Suppressor macrophage treated with lipopolysaccharide for 4 hours (primary cell): ENCODE measurements around the gene CFL2.
"Not testable (repeated sequence)": the region's sequence is repeated elsewhere in the genome, so short reads cannot be mapped to it uniquely, and the experiment has no call there.

ENCODE experiments used
- DNase-seq: peaks from one replicate; pipeline ENCODE4 v3.0.0-alpha.2; 2020

The CFL2 gene

DNA sequence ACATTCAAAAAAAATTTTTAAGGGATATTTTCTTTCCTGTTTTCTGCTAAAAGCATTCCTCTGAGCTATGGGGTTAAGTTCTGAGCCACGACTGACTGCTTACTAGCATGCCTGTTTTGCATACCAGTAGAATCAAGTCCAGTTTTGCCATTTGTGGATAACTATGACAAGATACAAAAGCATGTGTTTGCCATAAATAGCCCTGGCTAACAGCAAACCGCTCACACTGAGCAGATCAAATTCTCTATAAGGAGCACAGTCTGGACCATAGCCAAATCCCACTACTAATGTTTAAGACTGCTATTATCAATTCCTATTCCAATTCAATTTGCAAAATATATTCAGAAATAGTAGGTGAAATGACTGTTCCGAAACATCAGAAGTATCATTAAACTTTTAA lies 3.2 kb downstream of the CFL2 start:
- DNase-seq: no peak

DNA sequence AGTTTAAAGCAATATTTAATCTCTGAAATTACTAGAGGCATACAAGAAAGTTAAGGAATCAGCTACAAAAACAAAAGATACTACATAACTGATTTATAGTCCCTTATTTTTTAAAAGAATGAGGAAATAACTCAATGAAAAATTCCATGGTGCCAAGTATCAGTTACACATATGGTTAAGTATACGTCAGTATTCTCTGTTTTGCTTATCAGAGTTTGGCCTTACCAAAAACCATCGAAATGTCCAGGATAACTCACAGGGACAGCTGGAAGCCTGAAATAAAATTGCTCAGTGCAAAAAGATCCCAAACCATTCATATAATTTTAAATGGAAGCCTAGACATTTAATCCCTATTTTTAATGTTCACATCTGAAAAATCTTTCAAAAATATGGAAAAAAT lies 3.6 kb downstream of the CFL2 start:
- no peak for DNase-seq

DNA sequence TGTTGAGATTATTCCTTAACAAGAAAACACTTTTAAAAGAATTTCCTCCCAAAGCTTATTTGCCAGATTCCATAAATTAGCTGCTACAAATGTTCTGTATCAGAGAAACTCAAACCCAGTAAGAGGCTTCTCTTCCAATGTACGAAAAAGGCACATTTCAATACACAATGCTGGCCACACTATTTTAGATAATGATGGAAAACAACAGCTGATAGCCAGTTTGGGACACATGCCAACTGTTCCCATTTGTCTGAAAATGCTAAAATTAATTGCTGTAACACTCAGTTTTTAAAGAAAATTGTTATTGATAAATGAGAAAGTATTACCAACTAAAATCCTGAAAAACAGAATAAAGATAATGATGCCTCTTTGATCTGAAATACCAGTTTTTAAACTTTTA lies 4.4 kb downstream of the CFL2 start:
- no peak for DNase-seq

DNA sequence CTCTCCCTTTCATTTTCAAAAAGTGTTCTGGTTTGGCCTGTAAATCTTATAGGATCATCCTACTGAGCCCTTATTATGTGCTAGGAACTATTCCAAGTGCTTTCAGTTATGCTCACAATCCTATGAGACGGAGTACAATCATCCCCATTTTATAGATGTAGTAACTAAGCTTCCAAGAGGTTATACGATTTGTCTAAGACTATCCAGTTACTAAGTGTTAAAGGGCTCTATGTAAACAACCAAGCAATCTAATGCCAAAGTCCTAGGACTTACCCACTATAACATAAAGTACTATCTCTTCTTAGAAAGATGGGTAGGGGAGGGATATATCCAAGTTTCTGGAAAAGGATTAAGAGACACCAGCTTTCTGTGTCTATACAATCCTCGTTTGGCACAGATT lies 6.7 kb downstream of the CFL2 start:
- no peak for DNase-seq

DNA sequence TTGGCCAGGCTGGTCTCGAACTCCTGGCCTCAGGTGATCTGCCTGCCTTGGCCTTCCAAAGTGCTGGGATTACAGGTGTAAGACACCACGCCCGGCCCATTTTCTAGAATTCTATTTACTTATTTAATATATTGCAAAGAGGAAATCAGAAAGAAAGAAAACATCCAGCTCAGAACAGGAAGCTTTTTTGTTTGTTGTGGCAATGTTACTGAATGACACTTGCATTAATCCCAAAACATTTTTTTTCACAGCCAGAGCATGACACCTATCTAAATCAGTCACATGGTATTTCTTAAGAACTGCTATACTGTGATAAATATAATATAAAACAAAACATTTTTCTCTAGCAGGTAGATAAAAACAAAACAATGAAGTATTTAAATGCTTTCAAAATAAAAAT lies 12.6 kb downstream of the CFL2 start:
- DNase-seq: no peak

DNA sequence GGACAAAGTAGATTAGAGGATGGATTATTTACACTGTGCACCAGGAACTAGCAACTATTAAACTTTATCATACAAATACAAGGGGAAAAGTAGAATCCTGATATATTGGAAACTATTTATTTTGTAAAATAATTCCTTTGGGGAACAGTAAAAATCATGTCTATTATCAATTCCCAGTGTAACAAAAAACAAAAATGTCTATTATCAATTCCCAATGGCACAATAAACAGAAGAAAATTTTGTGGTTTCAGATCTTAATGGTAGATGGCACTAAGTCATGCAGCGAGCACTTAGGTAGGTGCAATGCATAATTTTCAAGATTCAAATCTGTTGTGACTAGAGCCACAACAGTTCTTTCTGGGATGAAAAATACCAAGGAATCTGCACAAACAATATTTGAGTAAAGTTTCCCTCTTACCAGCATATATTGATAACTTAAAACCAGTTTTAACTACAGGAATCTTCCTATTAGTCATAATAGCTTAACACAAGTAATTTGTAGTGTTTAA lies 13.7 kb downstream of the CFL2 start:
- DNase-seq: no peak

DNA sequence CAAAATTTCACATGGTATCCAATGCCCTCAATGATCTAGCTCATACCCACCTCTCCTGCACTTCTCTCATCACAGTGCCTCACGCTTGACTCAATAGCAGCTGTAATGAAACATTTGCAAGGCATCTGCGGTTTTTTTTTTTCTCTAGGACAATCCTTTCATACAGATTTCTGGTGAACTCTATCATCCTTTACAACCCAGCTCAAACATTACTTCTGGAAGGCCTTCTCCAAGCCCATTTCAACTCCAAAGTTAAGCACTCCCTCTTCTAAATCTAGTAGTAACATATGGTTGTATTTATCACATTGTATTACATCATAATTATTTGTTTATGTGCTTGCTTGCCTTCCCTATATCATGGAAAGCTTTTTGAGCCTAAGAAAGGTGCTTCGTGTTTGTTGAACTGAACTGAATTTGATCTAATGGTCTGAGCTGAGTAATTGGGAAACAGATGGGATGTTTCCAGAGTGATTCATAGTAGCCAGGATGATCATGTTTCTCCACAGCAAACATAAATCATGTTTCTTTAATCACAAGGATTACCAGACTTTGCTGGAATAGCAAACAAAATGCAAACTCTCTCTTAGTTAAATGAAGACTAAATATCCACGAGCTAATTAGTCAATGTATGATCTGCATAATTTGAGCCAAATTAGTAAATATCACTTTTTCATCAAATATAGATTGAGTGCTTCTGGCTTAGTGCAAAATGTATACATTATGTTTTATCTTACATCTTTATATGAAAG lies 14.3 kb downstream of the CFL2 start:
- no peak for DNase-seq

DNA sequence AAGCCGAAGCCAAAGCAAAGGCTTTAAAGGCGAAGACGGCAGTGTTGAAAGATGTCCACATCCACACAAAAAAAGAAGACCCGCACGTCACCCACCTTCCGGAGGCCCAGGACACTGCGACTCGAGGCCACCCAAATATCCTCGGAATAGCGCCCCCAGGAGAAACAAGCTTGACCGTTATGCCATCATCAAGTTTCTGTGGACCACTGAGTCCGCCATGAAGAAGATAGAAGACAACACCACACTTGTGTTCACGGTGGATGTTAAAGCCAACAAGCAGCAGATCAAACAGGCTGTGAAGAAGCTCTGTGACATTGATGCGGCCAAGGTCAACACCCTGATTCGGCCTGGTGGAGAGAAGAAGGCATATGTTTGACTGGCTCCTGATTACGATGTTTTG lies 20.2 kb downstream of the CFL2 start:
- not testable (repeated sequence) for DNase-seq

DNA sequence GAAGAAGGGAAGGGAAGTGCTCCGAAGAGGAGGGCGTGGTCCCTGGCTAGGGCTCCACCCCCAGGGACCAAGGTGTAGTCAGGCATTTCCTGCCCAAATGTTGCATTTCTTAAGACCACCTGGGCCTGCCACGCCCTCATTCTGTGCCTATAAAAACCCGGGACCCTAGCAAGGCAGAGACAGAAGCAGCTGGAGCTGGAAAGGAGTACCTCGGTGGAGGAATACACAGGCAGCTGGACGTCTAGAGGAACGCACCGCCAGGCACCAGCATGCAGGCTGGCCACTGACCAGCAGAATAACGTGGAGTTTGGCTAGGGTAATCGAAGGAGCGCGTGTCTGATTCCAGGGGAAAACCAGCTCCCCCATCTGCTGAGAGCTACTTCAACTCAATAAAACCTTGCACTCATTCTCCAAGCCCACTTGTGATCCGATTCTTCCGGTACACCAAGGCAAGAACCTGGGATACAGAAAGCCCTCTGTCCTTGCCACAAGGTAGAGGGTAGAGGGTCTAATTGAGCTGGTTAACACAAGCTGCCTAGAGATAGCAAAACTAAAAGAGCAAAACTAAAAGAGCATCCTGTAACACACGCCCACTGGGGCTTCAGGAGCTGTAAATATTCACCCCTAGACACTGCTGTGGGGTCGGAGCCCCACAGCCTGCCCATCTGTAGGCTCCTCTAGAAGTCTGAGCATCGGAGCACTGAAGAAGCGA lies 21.0 kb downstream of the CFL2 start:
- peak; percentile 13 for DNase-seq

DNA sequence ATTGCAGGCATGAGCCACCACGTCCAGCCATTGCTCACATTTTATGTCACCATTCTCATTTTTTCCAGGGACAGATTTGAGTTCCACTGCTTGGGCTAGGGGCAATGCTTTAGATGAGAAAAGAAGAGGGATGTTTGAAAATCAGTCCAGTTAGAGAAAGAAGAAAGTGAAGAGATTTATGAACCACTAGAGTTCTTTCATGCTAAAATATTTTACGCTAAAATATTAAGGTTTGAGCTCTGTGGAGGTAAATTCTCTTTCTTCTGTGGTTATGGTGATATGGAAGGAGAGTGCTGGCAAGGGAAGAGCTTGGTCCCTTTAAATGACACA lies 21.5 kb downstream of the CFL2 start:
- no peak for DNase-seq

DNA sequence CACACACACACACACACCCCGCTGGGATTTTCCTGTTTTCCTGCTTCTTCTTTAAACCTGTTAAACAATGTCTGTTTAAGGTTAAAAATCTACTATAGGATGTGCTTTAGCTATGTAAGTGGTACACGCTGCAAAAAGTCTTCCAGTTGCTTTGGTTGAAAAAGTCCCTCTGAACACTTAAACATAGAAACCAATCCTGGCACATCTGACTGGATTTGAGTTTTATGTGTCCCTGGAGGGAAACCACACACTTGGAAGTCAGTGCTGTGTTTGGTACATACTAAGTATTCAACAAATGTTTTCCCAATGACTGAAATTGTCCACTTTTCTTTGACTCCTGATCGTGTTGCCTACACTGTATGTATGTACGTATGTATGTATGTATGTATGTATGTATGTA lies 22.0 kb downstream of the CFL2 start:
- DNase-seq: no peak

DNA sequence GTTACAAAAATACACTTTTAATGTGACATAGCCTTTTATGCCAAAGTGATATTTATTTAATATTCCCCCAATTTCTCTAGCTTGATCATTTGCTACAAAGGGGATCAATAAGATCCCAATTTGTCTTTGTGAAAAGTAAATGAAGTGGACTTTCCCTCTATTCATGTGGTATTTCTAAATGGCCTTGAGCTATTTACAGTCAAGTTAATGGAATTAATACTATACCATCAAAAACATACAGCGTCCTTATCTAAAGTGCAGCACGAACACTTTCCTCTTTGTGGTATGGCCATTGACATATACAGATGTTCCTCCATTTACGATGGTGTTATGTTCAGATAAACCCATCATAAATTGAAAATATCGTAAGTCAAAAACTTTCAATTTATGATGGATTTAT lies 23.2 kb downstream of the CFL2 start:
- no peak for DNase-seq

DNA sequence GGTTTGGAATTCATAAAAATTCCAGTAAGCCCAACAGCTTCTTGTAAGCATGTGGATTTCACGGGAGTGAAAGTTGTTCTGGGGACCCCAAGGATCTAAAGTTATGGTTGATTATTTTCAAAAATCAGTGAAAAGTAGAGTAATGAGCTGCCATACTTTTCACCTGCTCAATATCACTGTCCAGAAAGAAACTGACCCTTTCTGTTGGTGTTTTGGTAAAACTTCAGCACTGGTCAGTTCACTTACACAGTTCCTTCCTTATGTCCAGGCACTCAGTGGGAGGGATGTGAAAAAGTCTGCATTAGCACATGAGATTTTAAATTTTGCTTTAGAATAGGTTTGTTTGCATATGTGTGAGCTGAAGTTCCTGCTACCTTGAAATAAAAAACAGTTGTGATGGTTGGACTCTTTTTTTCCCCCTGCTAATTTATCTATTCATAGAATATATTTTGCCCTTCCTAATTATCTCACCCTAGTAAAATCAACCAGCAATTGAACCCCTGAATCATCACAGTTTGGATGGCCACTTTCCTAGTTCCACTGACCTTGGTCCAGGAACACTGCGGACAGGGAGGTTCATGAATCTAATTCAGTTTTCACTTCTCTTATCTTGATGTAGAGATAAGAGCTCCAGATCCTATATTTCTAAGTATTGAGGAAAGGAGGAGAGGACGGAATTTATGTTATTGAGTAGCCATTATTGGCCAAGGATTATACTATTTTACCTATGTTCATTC lies 25.8 kb downstream of the CFL2 start:
- DNase-seq: no peak

DNA sequence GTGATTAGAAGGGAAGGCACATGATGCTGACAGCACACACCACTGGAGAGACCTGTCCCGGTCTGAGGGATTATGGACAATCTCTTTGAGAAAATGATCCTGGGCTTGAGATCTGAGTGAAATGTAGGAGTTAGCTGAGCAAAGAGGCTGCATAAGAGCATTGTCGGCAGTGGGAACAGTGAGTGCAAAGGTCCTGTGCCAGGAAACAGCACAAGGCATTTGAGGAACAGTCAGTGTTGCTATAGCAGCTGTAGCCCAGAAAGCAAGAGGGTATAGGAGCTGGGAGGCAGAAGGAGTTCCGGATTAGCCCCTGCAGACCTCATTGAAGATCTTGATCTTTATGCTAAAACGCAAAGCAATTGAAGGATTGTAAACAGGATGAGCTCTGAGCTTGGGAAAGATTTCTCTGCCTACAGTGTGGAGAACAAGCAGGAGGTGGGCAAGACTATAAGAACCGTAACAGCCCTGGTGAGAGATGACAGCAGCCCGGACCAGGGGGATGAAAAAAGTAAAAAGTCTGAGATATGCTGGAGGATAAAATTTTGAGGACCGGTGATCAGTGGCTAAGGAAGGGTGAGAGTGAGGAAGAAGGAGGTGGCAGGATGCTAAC lies 28.5 kb downstream of the CFL2 start:
- DNase-seq: no peak

DNA sequence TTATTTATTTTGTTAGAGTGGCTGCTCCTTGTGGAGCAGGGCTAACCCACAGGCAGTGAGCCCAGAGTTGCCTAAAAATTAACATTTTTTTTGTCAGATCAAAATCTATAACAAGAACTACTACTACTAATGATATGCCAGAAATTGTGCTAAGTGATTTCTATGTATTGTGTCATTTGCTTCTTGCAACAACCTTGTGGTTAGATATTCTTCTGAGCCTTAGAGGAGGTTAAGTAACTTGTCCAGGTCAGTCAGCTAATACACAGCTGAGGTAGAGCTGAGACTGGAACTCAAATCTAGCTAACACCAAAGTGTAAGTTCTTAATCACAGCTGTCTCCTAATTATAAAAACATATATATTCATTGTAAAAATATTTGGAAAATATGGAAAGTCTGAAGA lies 29.8 kb downstream of the CFL2 start:
- DNase-seq: no peak

DNA sequence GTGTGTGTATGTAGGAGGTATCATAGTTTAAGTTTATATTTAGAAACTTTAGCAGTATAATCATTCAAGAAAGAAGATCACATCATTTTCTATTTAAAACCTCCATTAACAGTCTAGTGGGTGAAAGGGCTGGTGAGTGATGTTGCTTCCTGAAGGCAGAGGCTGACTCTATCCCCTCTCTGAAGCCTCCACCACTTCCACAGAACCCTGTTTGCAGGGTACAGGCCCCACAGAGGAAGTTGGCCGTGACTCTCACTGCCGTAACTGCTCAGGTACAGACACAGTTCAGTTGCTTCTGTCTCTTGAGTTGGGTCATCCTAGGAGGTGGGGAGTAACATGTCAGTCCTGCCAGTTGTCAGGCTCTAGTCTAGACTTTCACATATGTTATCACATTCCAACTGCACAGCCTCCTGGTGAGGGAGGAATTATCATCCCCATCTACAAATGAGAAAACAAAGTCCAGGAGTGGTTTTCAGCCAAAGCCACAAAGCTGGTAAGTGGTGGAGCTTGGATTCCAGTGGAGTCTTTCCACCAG lies 31.5 kb downstream of the CFL2 start:
- DNase-seq: peak; percentile 37

DNA sequence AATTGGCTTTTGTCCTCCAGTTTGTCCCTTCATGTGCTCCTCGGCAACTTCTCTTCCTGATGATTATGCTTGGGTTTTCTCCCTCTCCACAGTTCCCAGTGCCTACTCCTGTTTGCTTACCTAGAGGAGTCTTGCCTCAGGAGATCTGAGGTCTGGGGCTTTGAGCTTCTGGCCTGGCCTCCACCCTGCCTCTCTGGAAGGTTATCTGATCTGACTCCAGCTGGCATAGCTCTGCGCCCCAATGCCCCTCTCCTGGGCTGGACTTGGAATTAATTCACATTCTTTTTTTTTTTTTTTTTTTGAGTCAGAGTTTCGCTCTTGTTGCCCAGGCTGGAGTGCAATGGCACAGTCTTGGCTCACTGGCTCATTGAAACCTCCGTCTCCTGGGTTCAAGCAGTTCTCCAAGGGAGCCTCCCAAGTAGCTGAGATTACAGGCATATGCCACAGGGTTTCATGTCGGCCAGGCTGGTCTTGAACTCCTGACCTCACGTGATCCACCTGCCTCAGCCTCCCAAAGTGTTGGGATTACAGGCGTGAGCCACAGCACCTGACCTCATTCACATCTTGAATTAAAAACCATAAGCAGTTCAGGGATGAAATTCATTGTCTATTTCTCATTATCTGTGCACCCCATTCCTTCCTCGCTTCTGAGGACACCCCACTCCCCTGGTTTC lies 33.5 kb downstream of the CFL2 start:
- no peak for DNase-seq

DNA sequence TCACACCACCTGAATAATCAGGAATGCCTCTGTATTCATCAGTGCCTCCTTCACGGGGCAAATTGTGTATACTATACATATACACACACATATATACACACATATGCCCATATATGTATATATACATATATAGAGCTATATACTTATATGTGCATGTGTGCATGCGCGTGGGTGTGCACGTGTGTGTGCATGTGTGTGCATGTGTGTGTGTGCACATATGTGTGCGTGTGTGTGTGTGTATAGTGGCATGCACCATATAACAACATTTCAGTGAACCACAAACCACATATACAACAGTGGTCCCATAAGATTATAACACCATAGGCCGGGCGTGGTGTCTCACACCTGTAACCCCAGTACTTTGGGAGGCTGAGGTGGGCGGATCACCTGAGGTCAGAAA lies 35.7 kb downstream of the CFL2 start:
- DNase-seq: no peak

DNA sequence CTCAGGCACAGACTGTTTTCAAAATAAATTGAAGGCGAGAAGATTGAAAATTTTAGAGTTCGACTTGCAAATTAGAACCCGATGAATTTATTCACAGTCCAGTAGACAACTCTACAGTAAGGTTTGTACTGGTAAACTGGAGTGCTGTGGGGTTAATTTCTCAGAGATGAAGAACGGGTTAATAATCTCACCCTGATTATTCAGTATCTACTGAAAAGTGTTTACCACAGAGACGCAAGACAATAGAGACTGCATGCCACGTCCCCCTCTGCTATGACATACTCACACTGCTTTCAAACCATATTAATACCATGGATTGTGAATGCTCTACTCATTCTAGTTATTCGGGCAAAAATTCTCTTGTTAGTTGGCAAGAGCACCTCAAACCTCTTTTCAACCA lies 36.1 kb downstream of the CFL2 start:
- DNase-seq: no peak

DNA sequence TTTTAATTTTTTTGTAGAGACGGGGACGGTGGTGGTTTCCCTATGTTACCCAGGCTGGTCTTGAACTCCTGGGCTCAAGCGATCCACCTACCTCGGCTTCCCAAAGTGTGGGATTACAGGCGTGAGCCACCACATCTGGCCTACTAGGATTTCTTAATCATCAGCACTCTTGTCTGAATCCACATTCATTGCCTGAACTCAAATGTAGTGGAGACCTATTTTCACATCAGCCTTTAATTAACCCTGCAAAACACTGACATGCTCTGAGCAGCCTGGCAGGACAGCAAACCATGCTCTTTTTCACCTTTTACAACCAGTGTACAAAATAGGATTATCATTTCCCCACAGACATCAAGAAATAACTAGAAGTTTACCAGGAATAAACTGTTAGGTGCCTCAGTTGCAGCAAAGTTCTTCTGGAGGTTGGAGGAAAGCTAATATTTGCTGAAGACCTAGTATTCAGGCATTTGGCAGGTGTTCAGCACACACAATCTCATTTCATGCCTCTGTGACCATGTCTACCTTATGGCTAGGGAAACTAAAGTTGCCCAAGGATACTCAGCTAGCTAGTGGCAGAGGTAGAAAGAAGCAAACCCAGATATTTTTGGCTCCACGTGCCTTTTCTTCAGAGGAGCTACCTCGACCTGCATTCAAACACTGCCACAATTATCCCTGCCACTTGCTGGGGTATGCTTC lies 37.7 kb downstream of the CFL2 start:
- no peak for DNase-seq

DNA sequence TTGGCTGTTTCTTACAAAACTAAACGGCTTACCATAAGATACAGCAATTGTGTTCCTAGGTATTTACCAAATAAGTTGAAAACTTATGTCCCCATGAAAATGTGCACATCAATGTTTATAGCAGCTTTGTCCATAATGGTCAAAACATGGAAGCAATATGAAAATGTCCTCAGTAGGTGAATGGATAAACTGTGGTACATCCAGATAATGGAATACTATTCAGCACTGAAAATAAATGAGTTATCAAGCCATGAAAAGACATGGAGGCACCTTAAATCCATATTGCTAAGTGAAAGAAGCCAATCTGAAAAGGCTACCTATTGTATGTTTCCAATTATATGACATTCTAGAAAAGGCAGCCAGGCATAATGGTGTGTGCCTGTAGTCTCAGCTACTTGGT lies 40.7 kb downstream of the CFL2 start:
- no peak for DNase-seq

DNA sequence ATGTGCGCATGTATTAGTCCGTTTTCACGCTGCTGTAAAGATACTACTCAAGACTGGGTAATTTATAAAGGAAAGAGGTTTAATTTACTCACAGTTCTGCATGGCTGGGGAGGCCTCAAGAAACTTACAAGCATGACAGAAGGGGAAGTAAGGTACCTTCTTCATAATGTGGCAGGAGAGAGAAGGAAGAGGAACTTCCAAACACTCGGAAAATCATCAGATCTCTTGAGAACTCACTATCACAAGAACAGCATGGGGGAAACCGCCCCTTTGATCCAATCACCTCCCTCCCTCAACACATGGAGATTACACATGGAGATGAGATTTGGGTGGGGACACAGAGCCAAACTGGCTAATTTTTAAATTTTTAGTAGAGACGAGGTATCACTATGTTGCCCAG lies 42.7 kb downstream of the CFL2 start:
- DNase-seq: no peak
